ENCODE measurements around the gene SEPTIN8. TPM values are rescaled to one million over a fixed set of nuclear protein-coding genes. Genes with fewer than 3 reads are reported as not detected.

The SEPTIN8 gene
- total RNA-seq, 2 experiments from 2014 or later, result 10.6 to 15.5 TPM

- no peak for DNase-seq (ENCODE audit: low spot score)
- intact Hi-C loops (cut with micrococcal nuclease; ENCODE audit: unreplicated experiment), result no loop called here
- H3K4me1 ChIP-seq (ENCODE audit: insufficient read depth, low read length, poor library complexity, severe bottlenecking), result no peaks in the 10 kb centered on the region
- no peak overlapping the region for H2AFZ ChIP-seq (ENCODE audit: low read length)
- H3K4me3 ChIP-seq (ENCODE audit: low read depth, low read length, poor library complexity, severe bottlenecking), result no peak overlapping the region
- POLR2A ChIA-PET, result interaction anchor here (1.6 kb wide), 1 partner anchor 12 kb away, joined by 3 read pairs; no protein-coding TSS in a partner anchor
- no peaks in the 10 kb centered on the region for H3K9me3 ChIP-seq (ENCODE audit: low read length)
- no peaks in the 10 kb centered on the region for H4K20me1 ChIP-seq (ENCODE audit: insufficient read depth, low read length)
- no TSS peak for BruUV-seq (replicated peaks)
- H3K27ac ChIP-seq (ENCODE audit: low read depth, low read length, poor library complexity, severe bottlenecking), result no peak overlapping the region
- CTCF ChIA-PET (ENCODE audit: unreplicated experiment), result interaction anchor here (1.1 to 1.2 kb wide), 2 partner anchors 310 to 317 kb away, joined by 4 read pairs; no protein-coding TSS in a partner anchor
- no peaks in the 10 kb centered on the region for H3K9me2 ChIP-seq (ENCODE audit: insufficient read depth, low read length)
- no peaks in the 10 kb centered on the region for H3K36me3 ChIP-seq (ENCODE audit: insufficient read depth, low read length)
- no peaks in the 10 kb centered on the region for H3K79me2 ChIP-seq (ENCODE audit: insufficient read depth, low read depth, low read length)
- TF ChIP-seq EZH2phosphoT487 (IDR thresholded peaks at IDR 0.05; ENCODE audit: borderline replicate concordance, low read depth, low read length) (no peak), CTCF (conservative IDR thresholded peaks at IDR 0.05; ENCODE audit: low read length) (no peak)
- H3K4me2 ChIP-seq (ENCODE audit: low read length), result no peak overlapping the region
These were observed 42.4 kb upstream of the SEPTIN8 start for GRCh38 chr5:132819468-132819867.

DNA sequence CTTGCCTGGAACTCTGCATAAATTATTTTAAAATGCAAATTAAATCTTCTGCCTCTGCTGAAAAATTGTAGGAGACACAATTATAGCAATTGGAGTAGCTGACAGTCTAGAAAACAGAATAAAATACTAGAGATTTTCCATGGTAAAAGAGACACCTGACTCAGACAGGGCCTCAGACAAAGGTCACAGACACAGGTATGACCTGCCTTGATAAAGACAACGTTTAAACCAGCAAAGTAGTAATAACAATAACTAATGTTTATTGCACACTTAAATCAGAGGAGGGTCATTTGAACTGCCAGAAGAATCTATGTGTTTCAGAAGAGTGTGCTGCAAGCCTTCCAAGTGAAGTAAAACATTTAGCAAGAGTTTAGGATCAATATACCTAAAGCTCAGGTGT, 40.0 kb upstream of the SEPTIN8 start:
- Histone ChIP-seq H2AFZ (ENCODE audit: low read length) (no peak overlapping the region), H3K4me1 (ENCODE audit: insufficient read depth, low read length, poor library complexity, severe bottlenecking) (no peaks in the 10 kb centered on the region), H3K4me2 (ENCODE audit: low read length) (no peak overlapping the region), H3K4me3 (ENCODE audit: low read depth, low read length, poor library complexity, severe bottlenecking) (no peak overlapping the region), H3K27ac (ENCODE audit: low read depth, low read length, poor library complexity, severe bottlenecking) (no peak overlapping the region), H3K79me2 (ENCODE audit: insufficient read depth, low read depth, low read length) (no peaks in the 10 kb centered on the region), H4K20me1 (ENCODE audit: insufficient read depth, low read length) (no peaks in the 10 kb centered on the region), H3K36me3 (ENCODE audit: insufficient read depth, low read length) (no peaks in the 10 kb centered on the region), H3K9me2 (ENCODE audit: insufficient read depth, low read length) (no peaks in the 10 kb centered on the region), H3K9me3 (ENCODE audit: low read length) (no peaks in the 10 kb centered on the region)
- ChIA-PET POLR2A (interaction anchor here (1.0 kb wide), 1 partner anchor 80 kb away, joined by 3 read pairs; the partner anchor contains the start of gene KIF3A), CTCF (ENCODE audit: unreplicated experiment) (no interaction called here)
- no peak for DNase-seq (ENCODE audit: low spot score)
- BruUV-seq (replicated peaks), result no TSS peak
- intact Hi-C loops (cut with micrococcal nuclease; ENCODE audit: unreplicated experiment), result no loop called here
- no peak for TF ChIP-seq EZH2phosphoT487 (IDR thresholded peaks at IDR 0.05; ENCODE audit: borderline replicate concordance, low read depth, low read length)

GRCh38 chr5:132816554-132816953, 39.5 kb upstream of the SEPTIN8 start:
- Histone ChIP-seq H3K9me3 (ENCODE audit: low read length) (no peaks in the 10 kb centered on the region), H3K36me3 (ENCODE audit: insufficient read depth, low read length) (no peaks in the 10 kb centered on the region), H3K9me2 (ENCODE audit: insufficient read depth, low read length) (no peaks in the 10 kb centered on the region), H3K4me2 (ENCODE audit: low read length) (no peak overlapping the region), H3K4me1 (ENCODE audit: insufficient read depth, low read length, poor library complexity, severe bottlenecking) (no peaks in the 10 kb centered on the region), H2AFZ (ENCODE audit: low read length) (no peak overlapping the region), H3K27ac (ENCODE audit: low read depth, low read length, poor library complexity, severe bottlenecking) (no peak overlapping the region), H3K4me3 (ENCODE audit: low read depth, low read length, poor library complexity, severe bottlenecking) (no peak overlapping the region), H3K79me2 (ENCODE audit: insufficient read depth, low read depth, low read length) (no peaks in the 10 kb centered on the region), H4K20me1 (ENCODE audit: insufficient read depth, low read length) (peaks cover under 1% of the 10 kb centered on the region; the same call in 1 of the 2 replicates)
- TF ChIP-seq EZH2phosphoT487 (IDR thresholded peaks at IDR 0.05; ENCODE audit: borderline replicate concordance, low read depth, low read length), result no peak
- TF ChIP-seq CTCF (conservative IDR thresholded peaks at IDR 0.05; ENCODE audit: low read length), result no peak
- no peak for DNase-seq (ENCODE audit: low spot score)
- CTCF ChIA-PET (ENCODE audit: unreplicated experiment), result no interaction called here
- no TSS peak for BruUV-seq (replicated peaks)
- intact Hi-C loops (cut with micrococcal nuclease; ENCODE audit: unreplicated experiment), result loop anchor here (1.0 kb wide), 1 partner anchor 431 kb away; no protein-coding TSS in a partner anchor
- POLR2A ChIA-PET, result no interaction called here
